CD4-positive, alpha-beta T cell (primary cell): Measurements from ENCODE around the gene SKP1. TPM values are rescaled to one million over a fixed set of nuclear protein-coding genes. Genes with fewer than 3 reads are reported as not detected.

Source experiments
- ATAC-seq: fragments of 200-7000 bp; cut with Tn5 transposase; one replicate; pipeline ENCODE4 v1.10.0; 2022; ENCODE audit warnings: mild to moderate bottlenecking; ENCODE audit not compliant: poor library complexity
- CTCF ChIA-PET: fragments of 350-600 bp; sonication (Branson Sonifier 250); formaldehyde crosslinking; loops from one replicate; lab custom pipeline; 2021; ENCODE audit warnings: antibody characterized with exemption, inconsistent platforms; lab: Charles Lee
- POLR2A ChIA-PET: fragments of 350-600 bp; sonication (Branson Sonifier 250); formaldehyde crosslinking; loops from one replicate; lab custom pipeline; 2021; ENCODE audit warnings: antibody characterized with exemption, inconsistent platforms; lab: Charles Lee
- DNase-seq, 14 experiments: peaks; one replicate each; pipeline ENCODE4 v3.0.0-alpha.2; 2013 to 2020; ENCODE audit warnings: mixed read lengths in 2 of 14
- H3K27ac ChIP-seq, 2 donors: one replicate each; pipeline versions ENCODE4 v1.5.1 to v1.7.0; 2013; ENCODE audit warnings: low read length in 2 of 2, low read depth in 1 of 2, mild to moderate bottlenecking in 1 of 2
- H3K27me3 ChIP-seq, 2 experiments: 1 replicate in 1 of 2; 2 replicates in 1 of 2; pipeline versions ENCODE4 v1.6.1 to v1.7.0; 2013; ENCODE audit warnings: low read length in 2 of 2, control low read depth in 1 of 2, mild to moderate bottlenecking in 1 of 2, moderate library complexity in 1 of 2; ENCODE audit not compliant: insufficient read depth in 2 of 2, control insufficient read depth in 1 of 2
- H3K36me3 ChIP-seq: one replicate; pipeline ENCODE4 v1.6.1; 2013; ENCODE audit warnings: low read length, control low read depth; ENCODE audit not compliant: insufficient read depth
- H3K4me1 ChIP-seq: one replicate; pipeline ENCODE4 v1.6.1; 2013; ENCODE audit warnings: low read length, control low read depth; ENCODE audit not compliant: insufficient read depth
- H3K4me3 ChIP-seq: one replicate; pipeline ENCODE4 v1.5.1; 2013; ENCODE audit warnings: mild to moderate bottlenecking, low read length, moderate library complexity
- H3K9me3 ChIP-seq, 2 experiments: 1 replicate in 1 of 2; 2 replicates in 1 of 2; pipeline versions ENCODE4 v1.6.1 to v1.7.0; 2013; ENCODE audit warnings: low read length in 2 of 2, mild to moderate bottlenecking in 2 of 2, control low read depth in 1 of 2, moderate library complexity in 1 of 2; ENCODE audit not compliant: control insufficient read depth in 1 of 2, insufficient read depth in 1 of 2
- H3K27ac Mint-ChIP-seq: one replicate; pipeline ENCODE4 v1.8.0; 2020; ENCODE audit warnings: mixed read lengths
- H3K27me3 Mint-ChIP-seq: one replicate; pipeline ENCODE4 v1.8.0; 2021; ENCODE audit warnings: mixed read lengths
- H3K36me3 Mint-ChIP-seq: one replicate; pipeline ENCODE4 v1.8.0; 2021; ENCODE audit warnings: low read depth, mixed read lengths
- H3K4me1 Mint-ChIP-seq: one replicate; pipeline ENCODE4 v1.8.0; 2021; ENCODE audit warnings: low read depth, mixed read lengths
- H3K4me3 Mint-ChIP-seq: one replicate; pipeline ENCODE4 v1.8.0; 2020; ENCODE audit warnings: mild to moderate bottlenecking, mixed read lengths
- H3K9me3 Mint-ChIP-seq: one replicate; pipeline ENCODE4 v1.8.0; 2020; ENCODE audit warnings: mixed read lengths
- intact Hi-C, 2 experiments: fragments of 100-400 bp; cut with DNase I in 1 of 2; cut with micrococcal nuclease in 1 of 2; formaldehyde crosslinking; loops; one replicate each; pipeline versions ENCODE4 v1.15.1 to v1.9.0; 2023 to 2025; cut with DNase I, micrococcal nuclease
- total RNA-seq, 174 experiments: library from RNA in 2 of 174; stranded (reverse) in 2 of 174; gene quantifications; one replicate each; pipeline ENCODE4 v1.2.3 and lab custom pipeline; 2021 to 2026
- TF ChIP-seq, protein P1 (sequence below): fragments of 200-600 bp; IDR thresholded peaks from one replicate; pipeline ENCODE4 v1.8.0; 2022; ENCODE audit warnings: antibody characterized with exemption, mild to moderate bottlenecking

The SKP1 gene
- total RNA-seq, 2 experiments from 2014 or later = 303 to 314 TPM

DNA sequence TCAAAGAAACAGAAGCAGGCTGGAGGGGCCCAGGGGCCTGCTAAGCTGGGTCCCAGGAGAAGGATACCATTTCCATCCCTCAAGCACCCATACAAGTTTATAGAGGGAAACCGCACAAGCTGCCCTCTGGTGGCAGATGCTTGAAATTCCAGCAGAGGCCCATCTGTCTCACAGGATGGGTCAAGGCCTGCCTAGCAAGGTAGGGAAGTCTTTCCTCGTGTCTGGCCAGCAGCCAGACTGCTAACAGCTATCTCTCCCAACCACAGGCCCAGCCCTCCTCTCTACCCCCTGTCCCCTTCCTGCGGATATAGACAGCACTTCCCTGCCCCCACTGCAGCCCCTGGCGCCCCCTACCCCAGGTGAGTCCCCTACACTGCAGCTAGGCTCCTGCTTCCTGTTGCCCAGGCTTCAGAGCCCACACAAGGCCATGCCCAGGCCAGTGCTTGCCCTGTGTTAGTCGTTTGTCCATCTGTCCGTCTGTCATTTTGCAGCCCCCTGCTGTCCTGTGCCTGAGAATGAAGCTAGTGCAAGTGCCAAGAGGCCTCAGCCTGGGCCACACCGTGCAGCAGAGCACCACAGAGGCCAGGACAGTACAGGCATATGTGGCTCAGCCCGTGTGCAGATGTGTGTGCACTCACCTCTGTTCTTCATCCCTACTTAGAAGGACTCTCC lies 36.1 kb downstream of the SKP1 start:
- intact Hi-C loops = loop anchor here in 1 of 2 experiments (1.0 to 2.0 kb wide), 2 partner anchors 38 to 101 kb away; no protein-coding TSS in a partner anchor
- Mint-ChIP-seq H3K4me1 (peaks cover 80% of the 10 kb centered on the region), H3K9me3 (no peaks in the 10 kb centered on the region), H3K4me3 (peak overlapping the region; percentile 36), H3K27me3 (no peaks in the 10 kb centered on the region), H3K36me3 (peaks cover 100% of the 10 kb centered on the region), H3K27ac (peak overlapping the region; percentile 98)
- Histone ChIP-seq H3K9me3 (no peaks in the 10 kb centered on the region), H3K4me3 (no peak overlapping the region), H3K27me3 (no peaks in the 10 kb centered on the region), H3K36me3 (peaks cover 97% of the 10 kb centered on the region), H3K27ac (peak overlapping the region; percentile 57 to 96), H3K4me1 (peaks cover 79% of the 10 kb centered on the region)
- ATAC-seq (peak; percentile 49), DNase-seq (peak in 13 of 14 experiments; percentile 43 to 81 (median 54))
- POLR2A ChIA-PET = interaction anchor here (0.8 to 24.9 kb wide), 7 partner anchors 9 to 136 kb away, joined by 3 to 350 read pairs (median 5); partner anchors contain the start of genes SKP1 and VDAC1
- TF ChIP-seq, protein P1, sequence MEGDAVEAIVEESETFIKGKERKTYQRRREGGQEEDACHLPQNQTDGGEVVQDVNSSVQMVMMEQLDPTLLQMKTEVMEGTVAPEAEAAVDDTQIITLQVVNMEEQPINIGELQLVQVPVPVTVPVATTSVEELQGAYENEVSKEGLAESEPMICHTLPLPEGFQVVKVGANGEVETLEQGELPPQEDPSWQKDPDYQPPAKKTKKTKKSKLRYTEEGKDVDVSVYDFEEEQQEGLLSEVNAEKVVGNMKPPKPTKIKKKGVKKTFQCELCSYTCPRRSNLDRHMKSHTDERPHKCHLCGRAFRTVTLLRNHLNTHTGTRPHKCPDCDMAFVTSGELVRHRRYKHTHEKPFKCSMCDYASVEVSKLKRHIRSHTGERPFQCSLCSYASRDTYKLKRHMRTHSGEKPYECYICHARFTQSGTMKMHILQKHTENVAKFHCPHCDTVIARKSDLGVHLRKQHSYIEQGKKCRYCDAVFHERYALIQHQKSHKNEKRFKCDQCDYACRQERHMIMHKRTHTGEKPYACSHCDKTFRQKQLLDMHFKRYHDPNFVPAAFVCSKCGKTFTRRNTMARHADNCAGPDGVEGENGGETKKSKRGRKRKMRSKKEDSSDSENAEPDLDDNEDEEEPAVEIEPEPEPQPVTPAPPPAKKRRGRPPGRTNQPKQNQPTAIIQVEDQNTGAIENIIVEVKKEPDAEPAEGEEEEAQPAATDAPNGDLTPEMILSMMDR = peak; percentile 72
- CTCF ChIA-PET = interaction anchor here (0.8 to 8.3 kb wide), 23 partner anchors 9 to 114 kb away, joined by 3 to 114 read pairs (median 7); no protein-coding TSS in a partner anchor

DNA sequence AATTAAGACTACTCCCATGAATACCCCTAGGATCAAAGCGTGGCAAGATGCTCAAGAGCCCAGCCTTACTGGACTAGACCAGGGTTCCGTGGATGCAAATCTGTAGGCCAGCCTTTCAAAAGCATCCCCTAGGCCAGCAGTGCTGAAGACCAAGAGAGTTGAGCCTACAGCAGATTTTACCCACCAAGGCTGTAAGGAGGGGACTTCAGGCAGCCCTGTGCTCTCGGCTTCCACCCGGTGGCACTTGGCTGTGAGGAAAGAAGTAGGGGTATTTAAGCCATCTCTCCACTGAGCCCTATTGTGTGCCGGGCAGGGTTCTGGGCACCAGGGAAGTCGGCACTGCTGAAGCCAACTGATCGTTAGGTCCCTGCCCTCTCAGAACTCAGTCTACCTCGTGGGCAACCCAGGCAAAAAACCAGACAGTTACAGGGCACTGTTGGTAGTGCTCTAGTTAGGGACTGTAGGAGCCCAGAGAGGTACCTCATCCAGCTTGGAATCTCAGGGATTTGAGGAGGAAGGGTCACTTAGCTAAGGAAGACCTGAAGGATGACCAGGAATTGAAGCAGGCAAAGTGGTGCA lies 36.8 kb downstream of the SKP1 start:
- CTCF ChIA-PET = interaction anchor here (0.8 to 8.3 kb wide), 23 partner anchors 8 to 113 kb away, joined by 3 to 114 read pairs (median 7); no protein-coding TSS in a partner anchor
- intact Hi-C loops = loop anchor here in 1 of 2 experiments (1.0 to 2.0 kb wide), 2 partner anchors 37 to 101 kb away; no protein-coding TSS in a partner anchor
- ATAC-seq (no peak), DNase-seq (peak in 6 of 14 experiments; percentile 0 to 23 (median 2))
- peaks cover 100% of the 10 kb centered on the region for H3K36me3 Mint-ChIP-seq
- H3K9me3 ChIP-seq = no peaks in the 10 kb centered on the region
- POLR2A ChIA-PET = interaction anchor here (0.8 to 24.9 kb wide), 7 partner anchors 8 to 135 kb away, joined by 3 to 350 read pairs (median 5); partner anchors contain the start of genes SKP1 and VDAC1
- peaks cover 97% of the 10 kb centered on the region for H3K36me3 ChIP-seq
- no peaks in the 10 kb centered on the region for H3K27me3 Mint-ChIP-seq
- H3K27me3 ChIP-seq = no peaks in the 10 kb centered on the region
- peak overlapping the region; percentile 21 for H3K4me3 Mint-ChIP-seq
- no peak overlapping the region for H3K4me3 ChIP-seq
- H3K4me1 Mint-ChIP-seq = peaks cover 81% of the 10 kb centered on the region
- peak overlapping the region; percentile 98 for H3K27ac Mint-ChIP-seq
- TF ChIP-seq, protein P1 = no peak
- H3K4me1 ChIP-seq = peaks cover 79% of the 10 kb centered on the region
- H3K9me3 Mint-ChIP-seq = no peaks in the 10 kb centered on the region
- H3K27ac ChIP-seq = peak overlapping the region; percentile 57 to 96

DNA sequence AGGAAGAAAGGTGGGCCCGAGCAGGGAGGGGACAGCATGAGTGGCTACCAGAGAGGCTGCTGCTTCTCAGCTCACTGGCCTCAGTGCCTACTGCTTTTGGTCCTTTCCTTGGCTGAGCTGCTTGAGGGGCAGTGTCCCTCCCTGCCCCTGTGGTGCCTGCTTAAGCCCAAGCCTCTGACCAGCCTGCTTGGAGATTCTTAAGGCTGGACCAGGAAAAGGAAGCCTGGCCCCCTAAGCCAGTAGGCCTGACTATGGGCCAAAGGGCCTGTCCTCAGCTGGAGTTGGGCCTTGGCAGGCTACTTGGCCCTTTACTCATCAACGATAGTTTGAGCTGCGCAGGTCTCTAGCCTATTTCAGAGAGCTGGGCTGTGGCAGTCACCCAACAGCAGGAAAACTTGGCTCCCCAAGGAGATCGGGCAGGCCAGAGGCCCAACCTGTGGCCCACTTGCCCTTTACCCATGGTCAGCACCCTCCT lies 37.3 kb downstream of the SKP1 start:
- peak overlapping the region; percentile 57 to 96 for H3K27ac ChIP-seq
- no peak overlapping the region for H3K4me3 ChIP-seq
- H3K4me1 Mint-ChIP-seq = peaks cover 81% of the 10 kb centered on the region
- H3K36me3 ChIP-seq = peaks cover 97% of the 10 kb centered on the region
- peak in 5 of 14 experiments; percentile 0 to 22 (median 1) for DNase-seq
- intact Hi-C loops = no loop called here
- no peak for ATAC-seq
- H3K4me1 ChIP-seq = peaks cover 82% of the 10 kb centered on the region
- no peaks in the 10 kb centered on the region for H3K9me3 ChIP-seq
- TF ChIP-seq, protein P1 = no peak
- no peaks in the 10 kb centered on the region for H3K27me3 ChIP-seq
- POLR2A ChIA-PET = interaction anchor here (1.3 to 24.9 kb wide), 3 partner anchors 10 to 134 kb away, joined by 5 to 350 read pairs (median 184); partner anchors contain the start of gene VDAC1
- H3K4me3 Mint-ChIP-seq = peak overlapping the region; percentile 60
- peaks cover 100% of the 10 kb centered on the region for H3K36me3 Mint-ChIP-seq
- CTCF ChIA-PET = interaction anchor here (0.7 to 8.3 kb wide), 5 partner anchors 20 to 113 kb away, joined by 3 to 114 read pairs (median 9); no protein-coding TSS in a partner anchor
- no peaks in the 10 kb centered on the region for H3K27me3 Mint-ChIP-seq
- peak overlapping the region; percentile 98 for H3K27ac Mint-ChIP-seq
- H3K9me3 Mint-ChIP-seq = no peaks in the 10 kb centered on the region
